Activated B cell treated with CpG ODN at 0.5 μM for 24 hours (primary cell): ENCODE results near the gene TNFRSF21. TPM values are rescaled to one million over a fixed set of nuclear protein-coding genes. Genes with fewer than 3 reads are reported as not detected.

Source experiments
- ATAC-seq: fragments of 200-7000 bp; cut with Tn5 transposase; one replicate; pipeline ENCODE4 v1.10.0; 2021; ENCODE audit warnings: low read depth, mild to moderate bottlenecking, moderate library complexity
- CTCF ChIA-PET: fragments of 350-600 bp; sonication (Branson Sonifier 250); formaldehyde crosslinking; loops from one replicate; lab custom pipeline; 2021; ENCODE audit warnings: antibody characterized with exemption; lab: Charles Lee
- POLR2A ChIA-PET: fragments of 350-600 bp; sonication (Branson Sonifier 250); formaldehyde crosslinking; loops from one replicate; lab custom pipeline; 2021; ENCODE audit warnings: antibody characterized with exemption; lab: Charles Lee
- DNase-seq: peaks from one replicate; pipeline ENCODE4 v3.0.0; 2022
- H3K27ac Mint-ChIP-seq: one replicate; pipeline ENCODE4 v1.8.0; 2020; ENCODE audit warnings: mixed read lengths
- H3K27me3 Mint-ChIP-seq: one replicate; pipeline ENCODE4 v1.8.0; 2021; ENCODE audit warnings: mixed read lengths
- H3K36me3 Mint-ChIP-seq: one replicate; pipeline ENCODE4 v1.8.0; 2021; ENCODE audit warnings: low read depth, mixed read lengths
- H3K4me1 Mint-ChIP-seq: one replicate; pipeline ENCODE4 v1.8.0; 2021; ENCODE audit warnings: mixed read lengths
- H3K4me3 Mint-ChIP-seq: one replicate; pipeline ENCODE4 v1.8.0; 2020; ENCODE audit warnings: mild to moderate bottlenecking, mixed read lengths
- H3K9me3 Mint-ChIP-seq: one replicate; pipeline ENCODE4 v1.8.0; 2020; ENCODE audit warnings: mixed read lengths
- intact Hi-C: fragments of 100-400 bp; cut with micrococcal nuclease; formaldehyde crosslinking; loops from one replicate; pipeline ENCODE4 v1.15.1; 2024
- total RNA-seq: library from RNA; stranded (reverse); gene quantifications from 2 replicates; pipeline ENCODE4 v1.2.3, GENCODE V29; 2022
- TF ChIP-seq, protein P1 (sequence below): fragments of 200-600 bp; IDR thresholded peaks from one replicate; pipeline ENCODE4 v1.8.0; 2022; ENCODE audit warnings: antibody characterized with exemption, mild to moderate bottlenecking

Gene TNFRSF21
- total RNA-seq, 1 donor from 2014 or later = 1.0 TPM

DNA sequence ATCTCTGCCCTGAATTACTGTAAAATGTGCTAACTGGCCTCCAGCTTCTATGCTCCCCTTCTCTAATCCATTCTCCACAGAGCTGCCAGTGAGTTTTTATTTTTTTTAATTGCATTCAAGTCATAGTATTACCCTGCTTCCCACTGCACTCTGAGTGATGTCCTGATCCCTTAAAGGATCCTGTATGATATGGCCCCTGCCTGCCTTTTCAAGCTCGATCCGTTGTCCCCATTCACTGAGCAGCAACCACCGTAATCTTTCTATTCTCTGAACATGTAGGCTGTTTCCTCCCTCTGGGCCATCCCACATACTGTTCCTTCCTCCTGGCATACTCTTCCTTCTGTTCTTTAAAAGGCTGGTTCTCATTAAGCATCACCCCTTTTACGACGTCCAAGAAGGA lies 9.3 kb downstream of the TNFRSF21 start:
- Mint-ChIP-seq H3K27me3 (no peaks in the 10 kb centered on the region), H3K36me3 (no peaks in the 10 kb centered on the region)
- POLR2A ChIA-PET = no interaction called here

DNA sequence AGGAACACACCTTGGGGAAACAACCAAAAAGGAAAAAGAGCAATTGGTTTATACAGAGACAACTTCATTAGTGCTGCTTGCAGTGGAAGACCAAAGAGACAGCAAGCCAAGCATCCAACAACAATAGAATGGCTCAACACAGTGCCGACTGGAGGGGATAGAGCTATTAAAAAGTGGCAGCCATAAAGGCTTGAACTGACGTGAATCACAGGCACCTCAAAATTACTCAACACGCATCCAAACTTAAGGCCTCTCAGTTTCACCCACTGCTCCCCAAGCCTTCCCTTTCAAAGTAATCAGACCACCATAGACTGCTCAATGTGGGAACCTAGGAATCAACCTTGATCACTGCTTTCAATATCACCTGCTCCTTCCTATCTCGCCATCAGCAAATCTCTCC lies 9.7 kb downstream of the TNFRSF21 start:
- no peaks in the 10 kb centered on the region for H3K27me3 Mint-ChIP-seq
- DNase-seq = no peak
- H3K36me3 Mint-ChIP-seq = no peaks in the 10 kb centered on the region
- H3K27ac Mint-ChIP-seq = no peak overlapping the region
- ATAC-seq = no peak
- no peak overlapping the region for H3K4me3 Mint-ChIP-seq
- intact Hi-C loops = no loop called here
- ChIA-PET CTCF (no interaction called here), POLR2A (no interaction called here)
- peaks cover 7% of the 10 kb centered on the region for H3K4me1 Mint-ChIP-seq
- H3K9me3 Mint-ChIP-seq = no peaks in the 10 kb centered on the region
- TF ChIP-seq, protein P1, sequence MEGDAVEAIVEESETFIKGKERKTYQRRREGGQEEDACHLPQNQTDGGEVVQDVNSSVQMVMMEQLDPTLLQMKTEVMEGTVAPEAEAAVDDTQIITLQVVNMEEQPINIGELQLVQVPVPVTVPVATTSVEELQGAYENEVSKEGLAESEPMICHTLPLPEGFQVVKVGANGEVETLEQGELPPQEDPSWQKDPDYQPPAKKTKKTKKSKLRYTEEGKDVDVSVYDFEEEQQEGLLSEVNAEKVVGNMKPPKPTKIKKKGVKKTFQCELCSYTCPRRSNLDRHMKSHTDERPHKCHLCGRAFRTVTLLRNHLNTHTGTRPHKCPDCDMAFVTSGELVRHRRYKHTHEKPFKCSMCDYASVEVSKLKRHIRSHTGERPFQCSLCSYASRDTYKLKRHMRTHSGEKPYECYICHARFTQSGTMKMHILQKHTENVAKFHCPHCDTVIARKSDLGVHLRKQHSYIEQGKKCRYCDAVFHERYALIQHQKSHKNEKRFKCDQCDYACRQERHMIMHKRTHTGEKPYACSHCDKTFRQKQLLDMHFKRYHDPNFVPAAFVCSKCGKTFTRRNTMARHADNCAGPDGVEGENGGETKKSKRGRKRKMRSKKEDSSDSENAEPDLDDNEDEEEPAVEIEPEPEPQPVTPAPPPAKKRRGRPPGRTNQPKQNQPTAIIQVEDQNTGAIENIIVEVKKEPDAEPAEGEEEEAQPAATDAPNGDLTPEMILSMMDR = no peak

More for the DNA sequence above, 9.3 kb downstream of the TNFRSF21 start:
- H3K27ac Mint-ChIP-seq = no peak overlapping the region
- TF ChIP-seq, protein P1 = no peak
- H3K4me3 Mint-ChIP-seq = no peak overlapping the region
- DNase-seq (no peak), ATAC-seq (no peak)
- H3K9me3 Mint-ChIP-seq = no peaks in the 10 kb centered on the region
- CTCF ChIA-PET = no interaction called here
- peaks cover 7% of the 10 kb centered on the region for H3K4me1 Mint-ChIP-seq
- intact Hi-C loops = no loop called here

DNA sequence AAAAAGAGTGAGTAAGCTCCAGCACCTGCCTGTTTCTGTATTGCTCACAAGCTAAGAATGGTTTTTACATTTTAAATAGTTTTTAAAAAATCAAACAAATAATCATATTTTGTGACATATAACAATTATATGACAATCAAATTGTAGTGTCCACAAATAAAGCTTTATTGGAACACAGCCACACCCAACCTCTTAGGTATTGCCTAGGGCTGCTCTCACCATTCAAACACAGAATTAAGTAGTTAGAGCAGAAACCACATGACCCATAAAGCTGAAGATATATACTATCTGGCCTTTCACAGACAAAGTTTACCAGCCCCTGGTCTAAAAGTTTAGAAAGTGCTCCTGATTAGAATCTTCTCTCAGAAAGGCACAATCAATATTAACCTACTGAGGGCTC lies 11.2 kb downstream of the TNFRSF21 start:
- H3K27ac Mint-ChIP-seq = no peak overlapping the region
- H3K9me3 Mint-ChIP-seq = no peaks in the 10 kb centered on the region
- no peak overlapping the region for H3K4me3 Mint-ChIP-seq
- TF ChIP-seq, protein P1 = no peak
- CTCF ChIA-PET = interaction anchor here (1.1 kb wide), 1 partner anchor 10 kb away, joined by 4 read pairs; no protein-coding TSS in a partner anchor
- ATAC-seq (no peak), DNase-seq (no peak)
- peaks cover 7% of the 10 kb centered on the region for H3K4me1 Mint-ChIP-seq
- H3K27me3 Mint-ChIP-seq = no peaks in the 10 kb centered on the region
- H3K36me3 Mint-ChIP-seq = no peaks in the 10 kb centered on the region
- intact Hi-C loops = no loop called here
- POLR2A ChIA-PET = interaction anchor here (0.6 kb wide), 1 partner anchor 196 kb away, joined by 4 read pairs; no protein-coding TSS in a partner anchor

DNA sequence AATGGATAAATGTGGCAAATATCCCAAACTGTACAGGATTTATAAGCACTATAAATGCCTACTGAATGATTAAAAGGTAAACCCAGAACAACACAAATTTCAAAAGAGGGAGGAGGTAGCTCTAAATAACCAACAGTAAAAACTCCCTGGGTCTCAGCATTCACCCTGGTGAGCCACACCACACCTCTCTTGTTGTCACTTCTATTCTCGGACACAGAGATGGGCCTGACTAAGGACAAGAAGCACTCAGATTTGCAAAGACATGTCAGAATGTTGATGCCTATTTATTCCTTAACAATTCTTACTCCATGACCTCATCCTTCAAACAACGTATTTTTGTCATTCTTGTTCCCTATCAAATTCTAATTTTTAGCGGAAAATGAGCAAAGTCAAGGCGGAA lies 14.7 kb downstream of the TNFRSF21 start:
- no peak for ATAC-seq
- POLR2A ChIA-PET = no interaction called here
- Mint-ChIP-seq H3K4me1 (no peaks in the 10 kb centered on the region), H3K27me3 (no peaks in the 10 kb centered on the region), H3K4me3 (no peak overlapping the region), H3K27ac (no peak overlapping the region), H3K9me3 (peaks cover 9% of the 10 kb centered on the region), H3K36me3 (no peaks in the 10 kb centered on the region)
- TF ChIP-seq, protein P1 = no peak
- intact Hi-C loops = no loop called here
- DNase-seq = no peak
- CTCF ChIA-PET = no interaction called here

DNA sequence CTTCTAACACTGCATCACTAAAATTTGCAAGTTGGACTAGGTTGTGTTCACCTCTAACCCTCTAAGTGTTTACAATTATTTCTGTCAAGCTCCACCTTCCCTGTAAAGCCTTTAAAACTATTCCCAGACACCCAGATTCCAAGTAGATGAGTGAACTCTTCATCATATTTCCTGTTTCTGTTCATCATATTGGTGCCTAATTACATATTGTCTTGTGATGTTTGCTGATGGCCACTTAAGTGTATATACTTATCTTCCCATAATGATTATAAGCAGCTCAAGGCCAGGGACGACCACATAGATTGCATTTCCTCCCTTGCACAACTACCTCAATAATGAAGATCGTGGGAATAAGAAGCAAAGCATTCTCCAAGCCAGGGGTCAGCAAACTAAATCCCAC lies 16.8 kb downstream of the TNFRSF21 start:
- ChIA-PET POLR2A (no interaction called here), CTCF (no interaction called here)
- Mint-ChIP-seq H3K4me3 (no peak overlapping the region), H3K36me3 (no peaks in the 10 kb centered on the region), H3K9me3 (peaks cover 9% of the 10 kb centered on the region), H3K27ac (no peak overlapping the region), H3K4me1 (no peaks in the 10 kb centered on the region), H3K27me3 (no peaks in the 10 kb centered on the region)
- TF ChIP-seq, protein P1 = no peak
- ATAC-seq (no peak), DNase-seq (no peak)
- intact Hi-C loops = no loop called here
